ENCODE results near the gene POLD1.

DNA sequence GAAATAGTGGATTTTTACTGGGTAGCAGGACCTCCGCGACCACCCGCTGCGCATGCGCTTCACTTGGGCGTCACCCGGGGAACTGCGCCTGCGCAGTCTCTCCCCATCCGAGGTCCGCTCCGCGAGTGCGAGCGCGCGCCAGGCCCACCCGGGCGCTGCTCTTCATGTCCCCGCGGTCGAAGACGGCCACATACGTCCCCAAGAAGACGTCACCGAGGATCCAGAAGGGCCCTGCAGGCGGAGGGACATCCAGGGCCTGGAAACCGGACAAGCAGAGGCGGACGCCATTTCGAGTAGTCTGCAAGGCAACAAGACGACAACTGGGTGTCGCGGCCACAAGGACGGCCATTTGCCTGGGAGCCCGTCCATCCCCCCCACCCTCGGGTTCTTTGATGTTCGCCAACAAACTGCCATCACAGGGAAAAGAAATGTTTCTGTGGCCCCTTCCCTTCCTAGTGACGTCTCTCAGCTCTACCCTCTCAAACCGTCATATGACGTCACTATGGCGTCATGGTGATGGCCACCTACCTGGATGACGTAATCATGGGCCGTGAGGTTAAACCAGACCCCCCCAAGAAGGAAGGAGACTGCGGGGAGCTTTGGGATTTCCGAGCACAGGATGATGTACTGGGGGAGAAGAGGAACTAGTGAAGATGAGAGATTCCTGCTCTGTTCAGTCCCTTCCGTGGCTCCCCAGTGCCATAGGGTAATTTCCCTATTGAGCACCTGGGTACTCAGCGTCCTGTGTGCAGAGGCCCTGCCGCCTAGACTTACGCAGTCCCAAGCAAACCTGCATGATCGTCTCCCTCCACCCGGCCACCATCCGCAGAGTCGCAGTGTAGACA is 25.4 kb upstream of the POLD1 start:
- TF ChIP-seq EZH2 (IDR thresholded peaks at IDR 0.05; ENCODE audit: borderline replicate concordance, low read depth, low read length, poor library complexity, severe bottlenecking) (no peak), CTCF (conservative IDR thresholded peaks at IDR 0.05; ENCODE audit: low read depth, low read length) (no peak)

All from A673 (cell line).